ACC112 (cell line): ENCODE data around the gene SLC22A31.

Source experiments
- H2AFZ ChIP-seq: fragments of 200-600 bp; sonication (generic); one replicate; pipeline ENCODE4 v1.6.0; 2017; ENCODE audit warnings: antibody characterized with exemption, low read length; ENCODE audit not compliant: unreplicated experiment
- H3K27ac ChIP-seq: fragments of 200-600 bp; sonication (generic); 2 replicates; pipeline ENCODE4 v1.5.1; 2014; ENCODE audit warnings: low read depth, mild to moderate bottlenecking, antibody characterized with exemption, low read length, moderate library complexity
- H3K27me3 ChIP-seq: fragments of 200-600 bp; sonication (generic); 2 replicates; pipeline ENCODE4 v1.6.1; 2014; ENCODE audit warnings: mild to moderate bottlenecking, antibody characterized with exemption, low read length, moderate library complexity, mixed read lengths; ENCODE audit not compliant: insufficient read depth
- H3K36me3 ChIP-seq: fragments of 200-600 bp; sonication (generic); 2 replicates; pipeline ENCODE4 v1.6.1; 2016; ENCODE audit warnings: mild to moderate bottlenecking, antibody characterized with exemption, low read length, moderate library complexity, mixed read lengths; ENCODE audit not compliant: insufficient read depth
- H3K4me1 ChIP-seq: fragments of 200-600 bp; sonication (generic); one replicate; pipeline ENCODE4 v1.6.1; 2016; ENCODE audit warnings: low read length, mixed read lengths; ENCODE audit not compliant: insufficient read depth, unreplicated experiment, control insufficient read depth
- H3K4me3 ChIP-seq: fragments of 200-600 bp; sonication (generic); 2 replicates; pipeline ENCODE4 v1.5.1; 2014; ENCODE audit warnings: mild to moderate bottlenecking, low read depth, low read length
- H3K79me2 ChIP-seq: fragments of 200-600 bp; sonication (generic); one replicate; pipeline ENCODE4 v1.6.0; 2016; ENCODE audit warnings: low read length; ENCODE audit not compliant: control insufficient read depth, unreplicated experiment, insufficient read depth

The SLC22A31 gene

DNA sequence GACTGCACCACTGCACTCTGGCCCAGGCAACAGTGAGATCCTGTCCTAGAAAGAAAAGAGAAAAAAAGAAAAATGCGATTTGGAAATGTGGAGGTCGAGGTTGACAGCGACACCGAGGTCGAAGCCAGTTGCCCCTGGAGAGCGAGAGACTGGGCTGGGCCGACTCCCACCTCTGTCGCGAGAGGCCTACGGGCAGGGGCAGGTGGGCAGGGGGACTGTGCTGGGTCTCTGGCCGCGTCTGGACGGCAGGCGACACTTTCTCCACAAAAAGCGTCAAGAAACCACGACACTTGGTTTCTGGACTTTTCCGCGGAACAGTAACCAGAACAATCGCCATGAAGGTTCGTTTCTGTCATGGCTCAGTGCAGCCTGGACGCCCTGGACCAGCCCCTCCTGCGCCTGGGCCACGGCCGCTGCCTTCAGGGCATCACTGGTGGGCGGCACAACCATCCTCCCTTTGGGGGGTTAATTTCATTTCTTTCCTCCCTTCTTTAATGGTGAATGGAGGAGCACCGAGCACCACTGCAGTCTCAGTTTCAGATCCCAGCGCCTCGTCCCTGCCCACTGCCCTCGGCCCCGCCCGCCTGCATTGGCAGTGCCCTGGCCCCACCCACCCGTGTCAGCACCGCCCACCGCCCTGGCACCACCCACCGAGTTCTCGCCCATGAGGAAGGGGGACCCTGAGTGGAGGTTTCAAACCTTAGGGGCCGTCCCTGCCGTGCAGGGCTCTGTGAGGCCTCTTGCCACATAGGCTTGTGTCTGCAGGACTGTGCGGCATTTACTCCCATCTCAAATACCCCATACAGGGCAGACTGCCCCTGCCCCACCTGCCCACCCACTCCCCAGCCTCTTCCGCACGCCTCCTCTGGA is 47.3 kb downstream of the SLC22A31 start:
- H3K27me3 ChIP-seq: no peaks in the 10 kb centered on the region
- no peak overlapping the region for H2AFZ ChIP-seq
- peaks cover 21% of the 10 kb centered on the region; the same call in 1 of the 2 replicates for H3K36me3 ChIP-seq
- no peak overlapping the region for H3K27ac ChIP-seq
- peaks cover 22% of the 10 kb centered on the region for H3K4me1 ChIP-seq
- no peaks in the 10 kb centered on the region for H3K79me2 ChIP-seq
- H3K4me3 ChIP-seq: no peak overlapping the region

DNA sequence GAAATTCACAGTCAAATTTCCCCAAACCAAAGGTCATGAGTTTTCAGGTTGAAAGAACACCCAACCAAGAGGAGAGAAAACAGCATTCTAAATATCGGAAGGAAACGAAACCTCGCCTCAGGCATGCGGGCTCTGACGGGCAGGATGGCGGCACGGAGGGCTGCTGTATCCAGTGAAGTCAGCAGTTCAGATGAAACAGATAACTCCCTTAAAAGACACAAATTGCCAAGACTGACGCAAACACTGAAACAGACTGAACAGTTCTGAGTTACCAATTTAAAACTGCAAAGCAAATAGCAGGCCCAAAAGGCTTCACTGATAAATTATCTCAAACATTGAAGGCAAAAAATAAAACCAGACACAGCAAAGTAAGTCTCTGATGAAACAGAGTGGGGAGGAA is 49.4 kb downstream of the SLC22A31 start:
- no peaks in the 10 kb centered on the region for H3K27me3 ChIP-seq
- H3K79me2 ChIP-seq: no peaks in the 10 kb centered on the region
- no peak overlapping the region for H3K4me3 ChIP-seq
- peaks cover 16% of the 10 kb centered on the region for H3K4me1 ChIP-seq
- no peak overlapping the region for H3K27ac ChIP-seq
- no peak overlapping the region for H2AFZ ChIP-seq
- peaks cover 21% of the 10 kb centered on the region; the same call in 1 of the 2 replicates for H3K36me3 ChIP-seq

DNA sequence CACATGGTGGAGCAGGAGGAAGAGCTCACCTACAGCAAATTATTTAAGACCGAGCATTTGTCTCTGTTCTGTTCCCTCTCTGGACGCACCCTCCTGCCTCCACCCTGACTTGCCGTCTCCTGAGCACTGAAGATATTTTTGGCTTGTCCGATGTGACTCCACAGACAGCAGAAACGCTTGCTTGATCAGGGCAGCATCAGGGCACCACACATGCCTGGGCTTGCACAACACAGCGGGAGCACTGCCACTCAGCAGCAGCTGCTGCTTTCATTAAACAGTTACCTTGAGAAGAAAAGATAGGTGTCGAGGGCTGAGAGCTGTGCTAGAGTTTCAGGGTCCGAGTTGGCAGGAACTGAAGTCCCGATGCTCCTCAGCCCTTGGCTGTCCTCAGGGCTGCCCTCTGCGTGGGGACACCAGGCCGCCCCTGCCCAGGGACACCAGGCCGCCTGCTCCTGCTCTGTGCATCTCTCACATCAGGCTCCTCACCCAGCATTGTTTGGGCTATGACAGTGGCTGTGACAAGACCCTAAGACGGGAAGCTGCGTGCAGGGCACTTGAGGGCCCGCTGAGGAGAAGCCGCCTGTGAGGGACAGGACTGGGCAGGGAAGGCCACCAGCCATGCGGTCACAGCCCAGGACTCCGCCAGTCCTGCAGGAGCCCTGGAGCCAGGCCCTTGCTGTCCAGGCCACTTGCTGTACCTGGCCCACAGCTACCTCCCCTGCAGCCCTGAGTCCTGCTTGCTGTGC is 50.1 kb downstream of the SLC22A31 start:
- no peak overlapping the region for H3K4me3 ChIP-seq
- no peaks in the 10 kb centered on the region for H3K79me2 ChIP-seq
- no peaks in the 10 kb centered on the region for H3K27me3 ChIP-seq
- H3K27ac ChIP-seq: no peak overlapping the region
- H2AFZ ChIP-seq: no peak overlapping the region
- peaks cover 21% of the 10 kb centered on the region; the same call in 1 of the 2 replicates for H3K36me3 ChIP-seq
- peaks cover 9% of the 10 kb centered on the region for H3K4me1 ChIP-seq

DNA sequence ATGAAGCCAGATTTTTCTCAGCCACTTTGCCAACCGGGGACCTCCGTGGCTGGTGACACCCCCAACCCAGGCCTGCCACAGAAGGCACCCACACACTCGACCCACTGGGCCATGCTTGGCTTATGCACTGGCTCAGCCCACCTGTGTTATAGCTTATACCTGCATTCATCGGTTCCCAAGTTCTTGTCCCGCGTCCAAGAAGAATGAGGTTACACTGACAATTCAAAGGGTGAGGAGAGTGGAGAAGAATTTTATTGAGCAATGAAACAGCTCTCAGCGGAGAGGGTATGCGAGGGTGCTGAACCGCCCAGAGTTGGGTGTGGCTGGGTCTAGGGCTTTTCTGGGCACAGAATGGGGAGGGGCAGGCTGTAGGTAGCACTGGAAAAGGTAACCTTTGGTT is 51.0 kb downstream of the SLC22A31 start:
- peaks cover under 1% of the 10 kb centered on the region for H3K4me1 ChIP-seq
- no peaks in the 10 kb centered on the region for H3K27me3 ChIP-seq
- no peak overlapping the region for H2AFZ ChIP-seq
- no peak overlapping the region for H3K27ac ChIP-seq
- H3K36me3 ChIP-seq: peaks cover 21% of the 10 kb centered on the region; the same call in 1 of the 2 replicates
- no peak overlapping the region for H3K4me3 ChIP-seq
- H3K79me2 ChIP-seq: no peaks in the 10 kb centered on the region

DNA sequence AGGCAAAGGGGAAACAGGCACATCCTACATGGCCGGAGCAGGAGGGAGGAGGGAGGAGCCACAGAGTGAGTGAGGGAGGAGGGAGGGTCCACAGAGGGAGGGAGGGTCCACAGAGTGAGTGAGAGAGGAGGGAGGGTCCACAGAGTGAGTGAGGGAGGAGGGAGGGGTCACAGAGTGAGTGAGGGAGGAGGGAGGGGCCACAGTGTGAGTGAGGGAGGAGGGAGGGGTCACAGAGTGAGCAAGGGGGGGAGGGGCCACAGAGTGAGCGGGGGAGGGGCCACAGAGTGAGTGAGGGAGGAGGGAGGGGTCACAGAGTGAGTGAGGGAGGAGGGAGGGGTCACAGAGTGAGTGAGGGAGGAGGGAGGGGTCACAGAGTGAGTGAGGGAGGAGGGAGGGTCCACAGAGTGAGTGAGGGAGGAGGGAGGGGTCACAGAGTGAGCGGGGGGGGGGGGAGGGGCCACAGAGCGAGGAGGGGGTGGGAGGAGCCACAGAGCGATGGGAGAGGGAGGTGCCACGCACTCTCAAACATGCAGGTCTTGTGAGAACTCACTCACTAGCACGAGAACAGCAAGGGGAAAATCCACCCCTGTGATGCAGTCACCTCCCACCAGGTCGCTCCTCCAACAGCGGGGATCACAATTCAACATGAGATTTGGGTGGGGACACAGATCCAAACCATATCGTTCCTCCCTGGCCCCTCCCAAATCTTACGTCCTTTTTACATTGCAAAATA is 53.1 kb downstream of the SLC22A31 start:
- no peak overlapping the region for H2AFZ ChIP-seq
- no peaks in the 10 kb centered on the region for H3K4me1 ChIP-seq
- no peak overlapping the region for H3K4me3 ChIP-seq
- H3K27me3 ChIP-seq: no peaks in the 10 kb centered on the region
- no peak overlapping the region for H3K27ac ChIP-seq
- H3K79me2 ChIP-seq: no peaks in the 10 kb centered on the region
- H3K36me3 ChIP-seq: peaks cover 21% of the 10 kb centered on the region; the same call in 1 of the 2 replicates

DNA sequence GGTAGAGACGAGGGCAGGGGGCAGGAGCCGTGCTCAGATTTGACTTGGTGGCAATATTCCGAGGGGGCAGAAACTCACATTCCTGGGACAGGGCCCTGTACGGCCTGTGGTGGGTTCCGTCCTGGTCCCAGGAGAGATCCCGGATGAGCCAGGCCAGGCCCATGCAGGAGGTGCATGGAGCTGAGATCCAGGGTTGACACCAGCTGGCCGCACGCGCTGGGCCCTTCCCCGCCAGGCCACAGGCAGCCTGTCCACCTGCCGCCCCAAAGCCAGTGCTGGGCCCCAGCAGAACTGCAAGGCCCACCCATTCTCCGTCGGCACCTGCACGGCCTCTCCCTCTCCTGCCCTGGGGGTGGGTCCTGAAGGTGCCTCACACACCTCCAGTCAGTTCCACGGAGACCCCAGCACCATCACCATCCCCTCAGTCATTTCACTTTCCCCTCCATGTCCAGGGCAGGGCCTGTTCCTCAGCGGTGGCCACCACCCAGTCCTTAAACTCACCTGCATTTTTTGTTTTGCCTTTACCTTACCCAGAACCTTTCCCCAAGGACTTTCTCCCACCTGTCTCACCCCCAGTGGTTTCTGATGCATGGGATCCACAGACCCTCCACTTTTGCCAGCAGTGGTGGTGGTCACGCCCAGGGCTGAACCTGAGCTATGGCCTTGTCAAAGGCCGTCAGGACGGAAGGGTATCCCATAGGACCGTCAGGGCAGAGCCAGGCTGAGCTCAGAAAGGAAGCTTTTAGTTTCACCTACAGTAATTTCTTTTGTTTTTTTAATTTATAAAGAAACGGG is 53.9 kb downstream of the SLC22A31 start:
- no peak overlapping the region for H2AFZ ChIP-seq
- no peak overlapping the region for H3K27ac ChIP-seq
- peaks cover 21% of the 10 kb centered on the region; the same call in 1 of the 2 replicates for H3K36me3 ChIP-seq
- no peak overlapping the region for H3K4me3 ChIP-seq
- H3K4me1 ChIP-seq: no peaks in the 10 kb centered on the region
- H3K27me3 ChIP-seq: no peaks in the 10 kb centered on the region
- no peaks in the 10 kb centered on the region for H3K79me2 ChIP-seq
